Measurements from ENCODE around the gene RSPO1.

The RSPO1 gene

DNA sequence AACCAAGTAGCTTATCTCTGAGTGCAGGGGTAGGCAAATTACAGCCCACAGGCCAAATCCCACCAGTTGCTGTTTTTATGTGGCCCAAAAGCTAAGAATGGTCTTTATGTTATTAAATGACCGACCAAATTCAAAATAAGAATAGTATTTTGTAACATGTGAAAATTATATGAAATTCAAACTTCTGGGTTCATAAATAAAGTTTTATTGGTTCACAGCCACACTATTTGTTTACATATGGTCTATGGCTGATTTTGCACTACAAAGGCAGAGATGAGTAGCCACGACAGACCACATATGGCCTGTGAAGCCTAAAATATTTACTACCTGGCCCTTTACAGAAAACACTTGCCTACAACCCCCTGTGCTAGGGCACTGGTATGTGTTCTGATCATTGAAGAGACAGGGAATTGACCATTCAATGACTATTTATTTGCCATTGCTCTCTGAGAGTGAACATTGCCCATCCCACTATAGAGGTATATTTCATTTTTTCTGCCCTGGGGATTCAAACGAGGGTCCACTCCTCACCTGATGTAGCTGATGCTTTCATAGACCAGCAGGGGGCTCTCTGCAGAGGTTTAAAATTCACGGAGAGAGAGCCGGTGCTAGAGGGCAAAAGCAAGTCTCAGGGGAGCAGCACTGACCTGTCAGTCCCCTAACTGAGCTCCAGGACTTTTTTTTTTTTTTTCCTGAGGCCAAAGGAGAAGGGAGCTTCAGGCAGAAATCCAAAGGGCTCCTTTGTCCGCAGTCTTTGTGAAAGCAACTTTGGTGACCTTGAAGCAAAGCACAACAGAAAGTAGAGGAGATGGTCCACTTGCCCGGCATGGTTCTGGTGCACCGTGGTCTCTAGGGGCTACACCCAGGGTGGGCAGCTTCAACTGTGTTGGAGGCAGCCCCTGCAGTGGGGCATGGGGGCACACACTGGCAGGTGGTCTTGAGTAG, 31.7 kb downstream of the RSPO1 start (continued):
- TF ChIP-seq OSR1 (CRISPR knock-in tag; IDR thresholded peaks at IDR 0.05) (no peak), ISL1 (CRISPR knock-in tag; IDR thresholded peaks at IDR 0.05) (no peak)
- TF ChIP-seq, protein P1, sequence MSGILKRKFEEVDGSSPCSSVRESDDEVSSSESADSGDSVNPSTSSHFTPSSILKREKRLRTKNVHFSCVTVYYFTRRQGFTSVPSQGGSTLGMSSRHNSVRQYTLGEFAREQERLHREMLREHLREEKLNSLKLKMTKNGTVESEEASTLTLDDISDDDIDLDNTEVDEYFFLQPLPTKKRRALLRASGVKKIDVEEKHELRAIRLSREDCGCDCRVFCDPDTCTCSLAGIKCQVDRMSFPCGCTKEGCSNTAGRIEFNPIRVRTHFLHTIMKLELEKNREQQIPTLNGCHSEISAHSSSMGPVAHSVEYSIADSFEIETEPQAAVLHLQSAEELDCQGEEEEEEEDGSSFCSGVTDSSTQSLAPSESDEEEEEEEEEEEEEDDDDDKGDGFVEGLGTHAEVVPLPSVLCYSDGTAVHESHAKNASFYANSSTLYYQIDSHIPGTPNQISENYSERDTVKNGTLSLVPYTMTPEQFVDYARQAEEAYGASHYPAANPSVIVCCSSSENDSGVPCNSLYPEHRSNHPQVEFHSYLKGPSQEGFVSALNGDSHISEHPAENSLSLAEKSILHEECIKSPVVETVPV (CRISPR knock-in tag; IDR thresholded peaks at IDR 0.05) = no peak
- TF ChIP-seq, protein P2, sequence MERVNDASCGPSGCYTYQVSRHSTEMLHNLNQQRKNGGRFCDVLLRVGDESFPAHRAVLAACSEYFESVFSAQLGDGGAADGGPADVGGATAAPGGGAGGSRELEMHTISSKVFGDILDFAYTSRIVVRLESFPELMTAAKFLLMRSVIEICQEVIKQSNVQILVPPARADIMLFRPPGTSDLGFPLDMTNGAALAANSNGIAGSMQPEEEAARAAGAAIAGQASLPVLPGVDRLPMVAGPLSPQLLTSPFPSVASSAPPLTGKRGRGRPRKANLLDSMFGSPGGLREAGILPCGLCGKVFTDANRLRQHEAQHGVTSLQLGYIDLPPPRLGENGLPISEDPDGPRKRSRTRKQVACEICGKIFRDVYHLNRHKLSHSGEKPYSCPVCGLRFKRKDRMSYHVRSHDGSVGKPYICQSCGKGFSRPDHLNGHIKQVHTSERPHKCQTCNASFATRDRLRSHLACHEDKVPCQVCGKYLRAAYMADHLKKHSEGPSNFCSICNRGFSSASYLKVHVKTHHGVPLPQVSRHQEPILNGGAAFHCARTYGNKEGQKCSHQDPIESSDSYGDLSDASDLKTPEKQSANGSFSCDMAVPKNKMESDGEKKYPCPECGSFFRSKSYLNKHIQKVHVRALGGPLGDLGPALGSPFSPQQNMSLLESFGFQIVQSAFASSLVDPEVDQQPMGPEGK (CRISPR knock-in tag; IDR thresholded peaks at IDR 0.05; ENCODE audit: borderline replicate concordance) = no peak

DNA sequence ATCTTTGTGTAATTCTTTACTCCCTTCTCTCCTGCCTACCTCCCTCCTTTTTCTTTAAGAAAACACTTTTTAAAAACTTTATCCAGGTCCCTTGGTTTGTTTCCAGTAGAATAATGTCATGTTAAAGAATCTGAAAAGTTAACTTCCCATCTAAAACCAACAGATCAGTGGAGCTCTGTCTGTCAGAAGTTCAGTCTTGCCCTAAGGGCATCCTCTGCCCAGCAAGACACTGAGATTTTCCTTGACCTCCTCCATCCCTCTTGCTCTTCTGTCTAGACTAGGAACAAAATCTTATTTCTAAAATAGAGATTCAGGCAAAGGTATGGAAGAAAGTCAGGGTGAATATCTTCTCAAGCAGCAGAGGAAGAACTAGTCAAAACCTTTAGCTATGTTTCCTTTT, 33.3 kb downstream of the RSPO1 start:
- no peak for ATAC-seq
- TF ChIP-seq TOX (CRISPR knock-in tag; IDR thresholded peaks at IDR 0.05; ENCODE audit: borderline replicate concordance) (no peak), OSR1 (CRISPR knock-in tag; IDR thresholded peaks at IDR 0.05) (no peak), RARB (CRISPR knock-in tag; IDR thresholded peaks at IDR 0.05) (no peak), PPARA (CRISPR knock-in tag; IDR thresholded peaks at IDR 0.05; ENCODE audit: borderline replicate concordance) (no peak), ARNTL (CRISPR knock-in tag; IDR thresholded peaks at IDR 0.05; ENCODE audit: borderline replicate concordance, low read depth) (no peak), CSDC2 (CRISPR knock-in tag; IDR thresholded peaks at IDR 0.05) (no peak), ESRRG (CRISPR knock-in tag; IDR thresholded peaks at IDR 0.05) (no peak)
- TF ChIP-seq, protein P2 (CRISPR knock-in tag; IDR thresholded peaks at IDR 0.05; ENCODE audit: borderline replicate concordance) = no peak

DNA sequence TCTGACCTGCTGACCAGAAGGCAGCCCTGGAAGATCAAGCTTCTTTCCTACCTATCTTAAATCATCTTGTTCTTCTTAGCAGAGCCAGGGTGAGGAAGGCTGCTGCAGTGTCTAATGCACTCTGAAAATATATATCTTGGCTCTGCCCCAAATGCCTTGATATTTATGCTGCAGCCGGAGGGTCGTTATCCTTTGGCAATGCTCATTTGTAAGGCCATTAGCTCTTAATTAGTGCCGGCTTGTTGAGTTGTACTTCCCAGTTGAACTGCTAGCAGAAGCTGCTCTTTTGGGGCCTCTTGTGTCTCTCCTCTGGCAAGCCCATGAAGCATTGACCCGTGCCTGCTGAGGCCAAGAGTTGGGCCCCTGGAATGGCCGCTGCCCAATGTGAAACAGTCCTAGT, 34.8 kb downstream of the RSPO1 start:
- ATAC-seq = no peak

DNA sequence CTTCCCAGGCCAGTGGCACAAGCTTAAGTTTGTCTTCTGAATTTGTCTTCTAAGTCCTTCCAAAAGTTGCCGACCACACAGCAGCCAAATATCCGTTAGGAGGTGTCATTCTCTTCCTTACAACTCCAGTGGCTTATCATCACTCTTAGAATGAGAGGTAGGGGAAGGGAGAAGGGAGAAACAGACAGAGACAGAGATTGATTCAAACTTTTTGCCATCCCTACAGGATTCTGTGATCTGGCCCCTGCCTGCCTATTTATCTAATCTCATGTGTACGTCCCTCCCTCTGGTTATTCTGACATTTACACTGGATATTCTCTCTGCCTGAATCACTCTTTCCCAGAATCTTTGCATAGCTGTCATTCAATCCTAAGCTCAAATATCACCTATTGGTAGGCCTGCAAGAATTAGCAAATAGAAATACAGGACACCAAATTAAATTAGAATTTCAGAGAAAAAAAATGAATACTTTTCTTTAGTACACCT, 38.5 kb downstream of the RSPO1 start:
- ATAC-seq = peak; percentile 37
- TF ChIP-seq ZC3H10 (CRISPR knock-in tag; IDR thresholded peaks at IDR 0.05) = no peak
- TF ChIP-seq ZFP3 (CRISPR knock-in tag; IDR thresholded peaks at IDR 0.05) = no peak
- TF ChIP-seq ARNTL (CRISPR knock-in tag; IDR thresholded peaks at IDR 0.05; ENCODE audit: borderline replicate concordance, low read depth) = no peak
- no peak for TF ChIP-seq BACH2 (CRISPR knock-in tag; IDR thresholded peaks at IDR 0.05; ENCODE audit: borderline replicate concordance)
- TF ChIP-seq TCF4 (CRISPR knock-in tag; IDR thresholded peaks at IDR 0.05; ENCODE audit: borderline replicate concordance) = no peak
- TF ChIP-seq, protein P3, sequence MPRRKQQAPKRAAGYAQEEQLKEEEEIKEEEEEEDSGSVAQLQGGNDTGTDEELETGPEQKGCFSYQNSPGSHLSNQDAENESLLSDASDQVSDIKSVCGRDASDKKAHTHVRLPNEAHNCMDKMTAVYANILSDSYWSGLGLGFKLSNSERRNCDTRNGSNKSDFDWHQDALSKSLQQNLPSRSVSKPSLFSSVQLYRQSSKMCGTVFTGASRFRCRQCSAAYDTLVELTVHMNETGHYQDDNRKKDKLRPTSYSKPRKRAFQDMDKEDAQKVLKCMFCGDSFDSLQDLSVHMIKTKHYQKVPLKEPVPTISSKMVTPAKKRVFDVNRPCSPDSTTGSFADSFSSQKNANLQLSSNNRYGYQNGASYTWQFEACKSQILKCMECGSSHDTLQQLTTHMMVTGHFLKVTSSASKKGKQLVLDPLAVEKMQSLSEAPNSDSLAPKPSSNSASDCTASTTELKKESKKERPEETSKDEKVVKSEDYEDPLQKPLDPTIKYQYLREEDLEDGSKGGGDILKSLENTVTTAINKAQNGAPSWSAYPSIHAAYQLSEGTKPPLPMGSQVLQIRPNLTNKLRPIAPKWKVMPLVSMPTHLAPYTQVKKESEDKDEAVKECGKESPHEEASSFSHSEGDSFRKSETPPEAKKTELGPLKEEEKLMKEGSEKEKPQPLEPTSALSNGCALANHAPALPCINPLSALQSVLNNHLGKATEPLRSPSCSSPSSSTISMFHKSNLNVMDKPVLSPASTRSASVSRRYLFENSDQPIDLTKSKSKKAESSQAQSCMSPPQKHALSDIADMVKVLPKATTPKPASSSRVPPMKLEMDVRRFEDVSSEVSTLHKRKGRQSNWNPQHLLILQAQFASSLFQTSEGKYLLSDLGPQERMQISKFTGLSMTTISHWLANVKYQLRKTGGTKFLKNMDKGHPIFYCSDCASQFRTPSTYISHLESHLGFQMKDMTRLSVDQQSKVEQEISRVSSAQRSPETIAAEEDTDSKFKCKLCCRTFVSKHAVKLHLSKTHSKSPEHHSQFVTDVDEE (CRISPR knock-in tag; IDR thresholded peaks at IDR 0.05) = no peak
- TF ChIP-seq OSR1 (CRISPR knock-in tag; IDR thresholded peaks at IDR 0.05) = no peak
- no peak for TF ChIP-seq ZNF8 (CRISPR knock-in tag; IDR thresholded peaks at IDR 0.05)
- TF ChIP-seq GLIS3 (CRISPR knock-in tag; IDR thresholded peaks at IDR 0.05) = no peak
- TF ChIP-seq PPARA (CRISPR knock-in tag; IDR thresholded peaks at IDR 0.05; ENCODE audit: borderline replicate concordance) = no peak
- TF ChIP-seq CSDC2 (CRISPR knock-in tag; IDR thresholded peaks at IDR 0.05) = no peak

More for the DNA sequence above, 34.8 kb downstream of the RSPO1 start:
- TF ChIP-seq ESRRG (CRISPR knock-in tag; IDR thresholded peaks at IDR 0.05) (no peak), PPARA (CRISPR knock-in tag; IDR thresholded peaks at IDR 0.05; ENCODE audit: borderline replicate concordance) (no peak), TCF4 (CRISPR knock-in tag; IDR thresholded peaks at IDR 0.05; ENCODE audit: borderline replicate concordance) (0 out of 2 replicates have a peak, but pooled peaks have one; percentile 26)
- TF ChIP-seq, protein P3 (CRISPR knock-in tag; IDR thresholded peaks at IDR 0.05) = peak; percentile 36; the same call in 1 of the 2 replicates

Measured in SK-N-SH treated with all-trans-retinoic acid at 6 μM for 48 hours (cell line).